Dedifferentiated amniotic fluid mesenchymal stem cell (primary cell): ENCODE data around the gene NHERF1.

Experiments used
- DNase-seq: peaks from one replicate; pipeline ENCODE4 v3.0.0-alpha.2; 2016; ENCODE audit errors: extremely low spot score

The NHERF1 gene

GRCh38 chr17:74748529-74749278 is at the start of gene NHERF1:
TSS of gene NHERF1 (plus strand) at chr17:74748628. CDS start at chr17:74748847, 219 bp downstream.
- DNase-seq: peak; percentile 81

GRCh38 chr17:74699236-74699635 is 49.2 kb upstream of the NHERF1 start:
- DNase-seq: no peak

GRCh38 chr17:74702116-74702871 is 46.1 kb upstream of the NHERF1 start:
- DNase-seq: no peak

- DNase-seq: no peak
Measured at GRCh38 chr17:74703311-74703710, 45.1 kb upstream of the NHERF1 start.

GRCh38 chr17:74704544-74704943 is 43.9 kb upstream of the NHERF1 start:
- no peak for DNase-seq

GRCh38 chr17:74711058-74711824 is 37.2 kb upstream of the NHERF1 start:
- DNase-seq: no peak

GRCh38 chr17:74712301-74712700 is 36.1 kb upstream of the NHERF1 start:
- no peak for DNase-seq

GRCh38 chr17:74712756-74713155 is 35.7 kb upstream of the NHERF1 start, which contains the start of gene CD300LF:
TSS of gene CD300LF (minus strand) at chr17:74712923. CDS start at chr17:74712866, 57 bp downstream.
- no peak for DNase-seq

GRCh38 chr17:74713171-74713755 is 35.2 kb upstream of the NHERF1 start:
- no peak for DNase-seq

- no peak for DNase-seq
Measured at GRCh38 chr17:74715144-74715543, 33.3 kb upstream of the NHERF1 start.

GRCh38 chr17:74720506-74720905 is 27.9 kb upstream of the NHERF1 start:
- no peak for DNase-seq

GRCh38 chr17:74722782-74723181 is 25.6 kb upstream of the NHERF1 start:
- DNase-seq: no peak

- no peak for DNase-seq
Measured at GRCh38 chr17:74723891-74724290, 24.5 kb upstream of the NHERF1 start.

- DNase-seq: no peak
Measured at GRCh38 chr17:74725111-74725510, 23.3 kb upstream of the NHERF1 start.

- no peak for DNase-seq
Measured at GRCh38 chr17:74728033-74728701, 20.3 kb upstream of the NHERF1 start.

- no peak for DNase-seq
Measured at GRCh38 chr17:74728702-74729075, 19.7 kb upstream of the NHERF1 start.

- DNase-seq: no peak
Measured at GRCh38 chr17:74729368-74729767, 19.1 kb upstream of the NHERF1 start.

GRCh38 chr17:74729866-74730265 is 18.6 kb upstream of the NHERF1 start:
- DNase-seq: no peak

- DNase-seq: no peak
Measured at GRCh38 chr17:74730491-74731346, 17.7 kb upstream of the NHERF1 start.

GRCh38 chr17:74731347-74731605 is 17.2 kb upstream of the NHERF1 start:
- no peak for DNase-seq
